ENCODE measurements around the gene POC1B.

Gene POC1B

DNA sequence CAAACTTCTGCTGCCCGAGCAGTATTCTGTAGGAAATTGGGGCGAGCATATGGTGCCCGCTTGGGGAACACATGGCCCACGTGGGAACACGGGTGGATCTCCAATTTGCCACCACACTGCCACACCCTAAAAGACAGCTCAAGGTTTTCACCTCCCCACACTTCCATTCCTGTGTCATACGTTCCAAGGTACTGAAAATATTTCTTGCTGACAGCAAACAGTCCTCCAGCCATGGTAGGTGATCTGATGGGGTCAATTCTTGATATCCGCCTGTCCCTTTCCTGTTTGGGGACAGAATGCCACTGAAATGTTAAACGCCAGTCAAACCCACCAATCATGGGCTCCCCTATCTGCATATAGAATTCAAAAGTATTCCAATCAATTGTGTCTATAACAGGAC, 2.5 kb downstream of the POC1B start:
- peaks cover 63% of the 10 kb centered on the region for H3K4me1 Mint-ChIP-seq (ENCODE audit: low read depth)
- DNase-seq = no peak

DNA sequence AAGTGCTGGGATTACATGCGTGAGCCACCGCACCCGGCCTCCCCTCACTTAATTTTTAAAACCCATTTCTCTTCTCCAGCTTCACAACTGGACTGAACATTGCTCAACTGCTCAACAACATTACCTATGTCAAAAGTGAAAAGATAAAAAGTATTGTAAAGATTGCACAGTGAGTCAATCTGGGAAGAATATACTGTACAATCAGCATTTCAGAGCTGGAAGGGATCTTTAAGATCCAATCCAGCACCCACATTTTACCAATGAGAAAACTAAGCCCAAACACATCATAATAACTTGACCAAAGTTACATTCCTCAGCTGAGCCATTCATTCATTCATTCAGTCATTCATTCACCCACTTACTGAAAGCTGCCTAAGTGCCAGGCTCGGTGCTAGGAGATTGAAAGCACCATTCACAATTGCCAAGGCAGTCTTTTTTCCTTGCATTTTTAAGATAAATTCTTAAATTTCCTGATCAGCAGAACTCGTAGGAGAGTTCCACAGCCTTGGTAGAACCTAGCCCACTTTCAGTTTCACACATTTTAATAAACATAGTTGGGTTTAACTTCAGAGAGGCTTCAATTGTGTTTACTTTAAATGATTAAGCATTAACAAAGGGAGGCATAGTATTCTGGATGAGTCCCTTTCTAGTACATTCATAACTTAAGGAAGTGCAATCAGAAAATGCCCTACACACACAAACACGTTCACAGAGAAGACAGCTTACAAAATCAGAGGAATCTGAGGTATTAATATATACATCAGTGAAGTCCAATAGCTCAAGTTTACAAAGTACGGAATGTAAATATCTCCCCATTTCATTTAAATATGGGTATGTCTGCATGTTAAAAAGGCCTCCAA, 4.3 kb downstream of the POC1B start:
- Mint-ChIP-seq H3K27me3 (no peaks in the 10 kb centered on the region), H3K9me3 (no peaks in the 10 kb centered on the region), H3K27ac (no peak overlapping the region), H3K36me3 (ENCODE audit: low read depth) (peaks cover 58% of the 10 kb centered on the region), H3K4me1 (ENCODE audit: low read depth) (peaks cover 55% of the 10 kb centered on the region), H3K4me3 (peak overlapping the region; percentile 93)
- DNase-seq = no peak

More for the DNA sequence above, 2.5 kb downstream of the POC1B start:
- Mint-ChIP-seq H3K9me3 (no peaks in the 10 kb centered on the region), H3K27ac (peak overlapping the region; percentile 89), H3K36me3 (ENCODE audit: low read depth) (peaks cover 58% of the 10 kb centered on the region), H3K27me3 (no peaks in the 10 kb centered on the region), H3K4me3 (peak overlapping the region; percentile 93)

GRCh38 chr12:89517720-89518119, 8.1 kb downstream of the POC1B start:
- no peak overlapping the region for H3K27ac Mint-ChIP-seq
- H3K4me3 Mint-ChIP-seq = no peak overlapping the region
- H3K9me3 Mint-ChIP-seq = no peaks in the 10 kb centered on the region
- DNase-seq = no peak
- H3K27me3 Mint-ChIP-seq = no peaks in the 10 kb centered on the region
- peaks cover 37% of the 10 kb centered on the region for H3K4me1 Mint-ChIP-seq (ENCODE audit: low read depth)
- H3K36me3 Mint-ChIP-seq (ENCODE audit: low read depth) = peaks cover 32% of the 10 kb centered on the region

GRCh38 chr12:89516633-89517032, 9.2 kb downstream of the POC1B start:
- Mint-ChIP-seq H3K9me3 (no peaks in the 10 kb centered on the region), H3K27me3 (no peaks in the 10 kb centered on the region), H3K36me3 (ENCODE audit: low read depth) (peaks cover 22% of the 10 kb centered on the region), H3K4me3 (no peak overlapping the region), H3K4me1 (ENCODE audit: low read depth) (peaks cover 27% of the 10 kb centered on the region), H3K27ac (no peak overlapping the region)
- no peak for DNase-seq

DNA sequence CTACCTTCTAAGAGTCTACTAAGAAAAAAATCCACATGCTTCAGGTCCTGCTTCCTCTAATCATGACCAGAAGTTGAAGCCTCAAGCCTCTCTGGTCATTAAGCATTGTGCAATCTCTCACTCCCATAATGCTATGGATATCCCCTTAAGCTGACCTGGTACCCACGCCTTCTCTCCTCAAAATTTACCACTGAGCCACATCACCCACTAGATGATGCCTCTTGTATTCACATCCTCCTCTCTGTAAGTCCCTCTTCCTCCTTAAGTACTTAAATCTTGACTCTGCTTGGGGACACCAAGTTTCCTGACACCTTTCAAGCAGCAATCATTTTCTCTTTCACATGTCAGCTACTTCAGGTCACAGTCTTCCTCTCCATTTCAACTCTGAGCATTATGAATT, 11.1 kb downstream of the POC1B start:
- peaks cover 22% of the 10 kb centered on the region for H3K4me1 Mint-ChIP-seq (ENCODE audit: low read depth)
- H3K4me3 Mint-ChIP-seq = no peak overlapping the region
- no peak for DNase-seq
- H3K27ac Mint-ChIP-seq = no peak overlapping the region
- H3K27me3 Mint-ChIP-seq = no peaks in the 10 kb centered on the region
- peaks cover 12% of the 10 kb centered on the region for H3K36me3 Mint-ChIP-seq (ENCODE audit: low read depth)
- H3K9me3 Mint-ChIP-seq = no peaks in the 10 kb centered on the region

DNA sequence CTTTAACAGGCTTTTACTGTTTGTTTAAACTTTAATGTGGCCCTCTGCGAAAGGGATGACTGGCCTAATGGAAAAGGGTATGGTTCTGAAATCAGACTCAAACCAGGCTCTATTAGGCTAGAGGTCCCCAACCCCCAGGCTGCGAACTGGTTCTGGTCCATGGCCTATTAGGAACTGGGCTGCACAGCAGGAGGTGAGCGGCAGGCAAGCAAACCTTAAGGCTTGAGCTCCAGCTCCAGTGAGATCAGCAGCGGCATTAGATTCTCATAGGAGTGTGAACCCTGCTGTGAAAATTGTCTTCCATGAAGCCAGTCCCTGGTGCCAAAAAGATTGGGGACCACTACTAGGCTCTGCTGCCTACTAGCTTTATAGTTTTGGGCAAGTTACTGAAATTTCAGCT, 12.3 kb downstream of the POC1B start:
- peaks cover 6% of the 10 kb centered on the region for H3K36me3 Mint-ChIP-seq (ENCODE audit: low read depth)
- H3K4me3 Mint-ChIP-seq = no peak overlapping the region
- H3K27ac Mint-ChIP-seq = no peak overlapping the region
- H3K4me1 Mint-ChIP-seq (ENCODE audit: low read depth) = peaks cover 15% of the 10 kb centered on the region
- DNase-seq = no peak
- no peaks in the 10 kb centered on the region for H3K27me3 Mint-ChIP-seq
- H3K9me3 Mint-ChIP-seq = no peaks in the 10 kb centered on the region

DNA sequence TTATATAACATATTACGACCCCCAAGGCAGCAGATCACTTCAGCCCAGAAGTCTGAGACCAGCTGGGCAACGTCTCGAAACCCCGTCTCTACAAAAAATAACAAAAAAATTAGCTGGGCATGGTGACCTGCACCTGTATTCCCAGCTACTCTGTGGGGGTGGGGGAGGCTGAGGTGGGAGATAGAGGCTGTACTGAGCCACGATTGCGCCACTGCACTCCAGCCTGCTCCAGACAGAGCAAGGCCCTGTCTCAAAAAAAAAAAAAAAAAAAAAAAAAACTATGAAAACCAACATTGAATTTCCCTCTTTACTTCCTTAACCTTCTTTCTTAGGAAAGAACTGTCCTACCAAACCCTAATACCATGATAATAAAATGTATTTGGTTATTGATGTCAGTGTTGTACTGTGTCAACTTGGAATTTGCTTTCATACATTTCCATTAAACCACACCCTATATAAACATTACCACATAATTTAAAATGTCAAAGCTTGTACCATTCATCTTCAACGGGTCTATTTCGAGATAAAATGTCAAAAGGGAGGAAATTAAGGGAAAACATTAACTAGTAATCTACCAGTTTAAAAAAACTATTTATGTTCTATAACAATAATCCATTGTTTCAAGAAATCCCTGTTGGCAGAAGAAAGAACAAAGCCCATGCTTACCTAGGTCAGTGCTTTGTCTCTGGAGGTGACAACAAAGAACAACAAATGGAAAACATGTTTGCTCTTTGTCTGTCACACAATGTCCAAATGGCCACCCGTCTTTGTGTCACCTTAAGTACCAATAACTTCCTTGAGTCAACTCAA, 18.6 kb downstream of the POC1B start:
- no peak overlapping the region for H3K4me3 Mint-ChIP-seq
- no peak for DNase-seq
- peaks cover 20% of the 10 kb centered on the region for H3K4me1 Mint-ChIP-seq (ENCODE audit: low read depth)
- peaks cover 12% of the 10 kb centered on the region for H3K36me3 Mint-ChIP-seq (ENCODE audit: low read depth)
- H3K9me3 Mint-ChIP-seq = no peaks in the 10 kb centered on the region
- H3K27ac Mint-ChIP-seq = no peak overlapping the region
- H3K27me3 Mint-ChIP-seq = no peaks in the 10 kb centered on the region

DNA sequence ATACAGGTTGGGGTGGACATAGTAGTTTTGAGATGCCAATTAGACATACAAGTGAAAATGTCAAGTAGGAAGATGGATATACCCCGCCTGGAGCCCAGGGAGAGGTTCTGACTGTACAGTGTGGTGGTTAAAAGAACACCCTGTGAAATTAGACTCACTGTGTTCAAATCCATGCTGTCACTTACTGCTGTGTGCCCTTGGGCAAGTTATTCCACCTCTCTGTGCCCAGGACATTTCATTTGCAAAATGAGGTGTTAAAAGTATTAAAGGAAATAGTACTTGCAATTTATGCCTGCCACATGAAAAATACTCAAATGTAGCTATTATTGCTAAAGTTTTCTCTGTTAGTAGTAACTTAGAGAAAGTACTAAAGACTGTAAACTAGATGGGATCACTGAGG, 19.8 kb downstream of the POC1B start:
- Mint-ChIP-seq H3K36me3 (ENCODE audit: low read depth) (peaks cover 23% of the 10 kb centered on the region), H3K27ac (no peak overlapping the region), H3K9me3 (no peaks in the 10 kb centered on the region), H3K4me3 (no peak overlapping the region), H3K27me3 (no peaks in the 10 kb centered on the region), H3K4me1 (ENCODE audit: low read depth) (peaks cover 21% of the 10 kb centered on the region)
- no peak for DNase-seq

DNA sequence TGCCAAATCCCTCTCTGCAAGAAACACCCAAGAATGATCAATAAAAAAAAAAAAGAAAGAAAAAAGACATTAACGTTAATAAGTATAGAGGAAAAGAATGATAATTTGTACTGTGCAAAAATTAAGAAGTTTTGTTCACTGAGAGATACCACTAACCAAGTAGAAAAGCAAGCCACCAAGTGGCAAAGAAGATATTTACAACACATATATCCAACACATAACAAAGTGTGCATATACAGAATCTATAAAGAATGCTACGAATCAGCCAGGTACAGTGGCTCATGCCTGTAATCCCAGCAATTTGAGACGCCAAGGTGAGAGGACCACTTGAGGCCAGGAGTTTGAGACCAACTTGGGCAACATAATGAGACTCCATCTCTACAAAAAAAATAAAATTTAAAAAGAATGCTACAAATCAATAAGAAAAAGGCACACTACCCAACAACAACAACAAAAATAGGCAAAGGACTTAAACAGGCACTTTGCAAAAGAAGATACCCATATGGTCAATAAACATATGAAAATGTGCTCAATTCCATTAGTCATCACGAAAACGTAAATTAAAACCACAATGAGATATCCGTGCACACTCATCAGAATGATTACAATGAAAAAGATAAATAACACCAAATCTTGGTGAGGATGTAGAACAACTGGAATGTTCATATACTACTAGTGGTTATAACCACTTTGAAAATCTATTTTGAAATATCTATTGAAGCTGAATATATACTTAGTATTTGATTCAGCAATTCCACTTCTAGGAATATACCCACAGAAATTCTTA, 21.1 kb downstream of the POC1B start:
- Mint-ChIP-seq H3K36me3 (ENCODE audit: low read depth) (peaks cover 30% of the 10 kb centered on the region), H3K9me3 (no peaks in the 10 kb centered on the region), H3K27ac (no peak overlapping the region), H3K4me3 (no peak overlapping the region), H3K27me3 (no peaks in the 10 kb centered on the region), H3K4me1 (ENCODE audit: low read depth) (peaks cover 16% of the 10 kb centered on the region)
- no peak for DNase-seq

GRCh38 chr12:89501793-89502192, 24.1 kb downstream of the POC1B start:
- H3K9me3 Mint-ChIP-seq = no peaks in the 10 kb centered on the region
- H3K4me1 Mint-ChIP-seq (ENCODE audit: low read depth) = peaks cover 13% of the 10 kb centered on the region
- no peak overlapping the region for H3K4me3 Mint-ChIP-seq
- DNase-seq = no peak
- H3K27me3 Mint-ChIP-seq = no peaks in the 10 kb centered on the region
- H3K36me3 Mint-ChIP-seq (ENCODE audit: low read depth) = peaks cover 43% of the 10 kb centered on the region
- H3K27ac Mint-ChIP-seq = no peak overlapping the region

DNA sequence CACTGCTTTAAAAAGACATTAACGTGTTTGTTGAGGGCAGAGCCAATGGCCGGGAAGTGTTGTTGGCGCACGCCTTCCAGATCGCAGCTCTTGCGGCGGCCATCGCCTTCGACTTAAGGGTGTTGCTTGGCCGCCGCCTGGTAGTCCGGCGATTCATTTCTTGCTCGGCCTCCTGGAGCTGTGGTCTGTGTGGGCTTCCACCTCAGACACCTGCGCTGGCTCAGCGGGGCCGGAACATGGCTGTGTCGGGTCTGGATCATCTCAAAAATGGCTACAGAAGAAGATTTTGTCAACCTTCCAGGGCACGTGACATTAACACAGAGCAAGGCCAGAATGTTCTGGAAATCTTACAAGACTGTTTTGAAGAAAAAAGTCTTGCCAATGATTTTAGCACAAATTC, 26.0 kb downstream of the POC1B start:
- Mint-ChIP-seq H3K4me3 (no peak overlapping the region), H3K9me3 (no peaks in the 10 kb centered on the region), H3K27ac (no peak overlapping the region), H3K27me3 (no peaks in the 10 kb centered on the region), H3K4me1 (ENCODE audit: low read depth) (peaks cover 14% of the 10 kb centered on the region), H3K36me3 (ENCODE audit: low read depth) (peaks cover 56% of the 10 kb centered on the region)
- DNase-seq = no peak

- H3K27me3 Mint-ChIP-seq = no peaks in the 10 kb centered on the region
- no peak for DNase-seq
- no peak overlapping the region for H3K27ac Mint-ChIP-seq
- H3K4me3 Mint-ChIP-seq = no peak overlapping the region
- H3K36me3 Mint-ChIP-seq (ENCODE audit: low read depth) = peaks cover 62% of the 10 kb centered on the region
- H3K4me1 Mint-ChIP-seq (ENCODE audit: low read depth) = peaks cover 33% of the 10 kb centered on the region
- H3K9me3 Mint-ChIP-seq = peaks cover 2% of the 10 kb centered on the region
Observed at GRCh38 chr12:89497467-89497866, 28.4 kb downstream of the POC1B start.

GRCh38 chr12:89497005-89497404, 28.8 kb downstream of the POC1B start:
- Mint-ChIP-seq H3K27ac (no peak overlapping the region), H3K4me1 (ENCODE audit: low read depth) (peaks cover 32% of the 10 kb centered on the region), H3K36me3 (ENCODE audit: low read depth) (peaks cover 58% of the 10 kb centered on the region)

DNA sequence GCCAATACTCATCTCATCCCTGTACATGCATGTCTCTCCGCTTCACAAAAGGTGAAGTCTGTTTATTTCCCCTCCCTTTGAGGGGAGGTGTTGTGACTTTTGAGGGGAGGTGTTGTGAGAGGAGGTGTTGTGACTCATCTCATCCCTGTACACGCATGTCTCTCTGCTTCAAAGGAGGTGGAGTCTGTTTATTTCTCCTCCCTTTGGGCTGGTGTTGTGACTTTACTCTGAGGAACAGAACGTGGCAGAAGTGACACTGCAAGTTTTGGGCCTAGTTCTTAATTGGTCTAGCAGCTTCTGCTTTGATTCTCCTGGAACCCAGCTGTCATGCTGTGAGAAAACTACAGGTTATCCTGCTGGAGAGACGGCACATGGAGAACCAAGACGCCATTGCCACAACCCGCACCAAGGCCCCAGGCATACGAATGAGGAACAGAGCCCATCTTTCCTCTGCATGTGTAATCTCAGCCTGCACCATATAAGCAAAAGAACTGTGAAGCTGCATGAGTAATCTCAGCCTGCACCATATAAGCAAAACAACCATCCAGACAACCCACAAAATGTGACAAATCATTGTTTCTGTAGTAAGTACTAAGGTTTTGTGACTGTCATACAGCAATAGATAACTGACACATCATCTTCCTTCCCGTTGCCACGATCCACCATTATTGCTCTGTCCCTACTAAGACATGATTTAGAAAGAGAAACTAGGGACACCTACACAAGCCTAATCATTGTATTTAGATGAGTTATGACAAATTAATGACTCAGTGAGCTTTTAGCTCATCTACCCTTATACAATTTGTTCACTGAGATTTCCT, 31.2 kb downstream of the POC1B start:
- Mint-ChIP-seq H3K27ac (peak overlapping the region; percentile 99), H3K4me3 (peak overlapping the region; percentile 44)

More at GRCh38 chr12:89497005-89497404, 28.8 kb downstream of the POC1B start:
- DNase-seq = no peak
- no peak overlapping the region for H3K4me3 Mint-ChIP-seq
- peaks cover 2% of the 10 kb centered on the region for H3K9me3 Mint-ChIP-seq
- no peaks in the 10 kb centered on the region for H3K27me3 Mint-ChIP-seq

More for the DNA sequence above, 31.2 kb downstream of the POC1B start:
- Mint-ChIP-seq H3K36me3 (ENCODE audit: low read depth) (peaks cover 59% of the 10 kb centered on the region), H3K9me3 (peaks cover 2% of the 10 kb centered on the region), H3K27me3 (no peaks in the 10 kb centered on the region), H3K4me1 (ENCODE audit: low read depth) (peaks cover 32% of the 10 kb centered on the region)
- peak; percentile 73 for DNase-seq
